ENCODE data around the gene DHH. TPM values are rescaled to one million over a fixed set of nuclear protein-coding genes. Genes with fewer than 3 reads are reported as not detected.

DHH gene
- total and polyA plus RNA-seq, 10 of the 15 experiments (the other 5 are each of a cell fraction or from before 2014, with no cell fraction given): 0.01 TPM; not detected in 9

DNA sequence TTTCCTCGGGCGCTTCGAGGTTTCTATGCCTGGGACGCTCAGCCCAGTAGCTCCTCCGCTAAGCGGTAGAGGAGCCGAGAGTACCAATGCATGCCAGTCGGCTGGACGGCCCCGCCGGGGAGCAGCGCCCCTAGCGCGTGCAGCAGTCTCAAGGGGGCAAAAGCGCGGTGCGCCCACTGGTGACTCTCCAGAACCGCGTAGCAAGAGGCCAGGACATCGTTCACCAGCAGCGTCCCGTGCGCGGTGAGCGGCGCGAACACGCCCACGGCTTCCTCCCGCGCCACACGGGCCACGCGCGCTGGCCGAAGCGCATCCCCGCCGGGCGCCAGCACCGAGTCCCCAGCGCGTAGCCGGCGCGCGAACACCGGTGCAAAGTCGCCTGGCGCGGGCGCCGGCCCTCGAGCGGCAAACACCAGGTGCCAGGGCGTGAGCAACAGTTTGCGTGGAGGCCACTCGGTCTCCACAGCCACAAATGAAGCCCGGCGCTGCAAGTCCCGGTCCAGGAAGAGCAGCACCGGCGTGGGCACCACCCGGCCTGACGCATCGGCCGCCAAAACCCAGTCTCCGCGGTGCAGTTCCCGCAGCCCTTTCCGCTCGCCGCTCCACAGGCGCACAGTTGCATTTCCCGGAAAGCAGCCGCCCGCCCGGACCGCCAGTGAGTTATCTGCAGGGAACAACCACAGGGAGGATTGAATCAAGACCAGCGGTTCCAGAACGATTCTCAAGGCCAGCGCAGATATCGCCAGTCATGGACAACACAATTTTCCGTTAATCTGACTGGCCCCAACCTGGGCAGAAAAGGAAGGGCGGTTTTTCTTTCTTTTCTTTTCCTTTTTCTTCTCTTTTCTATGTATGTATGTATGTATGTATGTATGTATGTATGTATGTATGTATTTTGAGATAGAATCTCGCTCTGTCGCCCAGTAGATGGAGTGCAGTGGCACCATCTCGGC lies 4.5 kb downstream of the DHH start:
- H3K27me3 ChIP-seq (replicated peaks in 1 of 2; ENCODE audit: control insufficient read depth in 2 of 2, insufficient read depth in 2 of 2, low read length in 1 of 2): peaks cover 32 to 45% of the 10 kb centered on the region in 2 experiments
- H3K79me2 ChIP-seq (ENCODE audit: control insufficient read depth, insufficient read depth, low read length): no peaks in the 10 kb centered on the region
- peak overlapping the region; percentile 69 for H3K4me2 ChIP-seq (ENCODE audit: control insufficient read depth, insufficient read depth)
- WGBS (ENCODE audit: insufficient coverage, insufficient replicate concordance, low lambda C conversion rate, missing lambda C conversion rate): 5% methylated on average over 76 of the region's 88 CpGs
- no TSS peak for BruUV-seq (replicated peaks)
- H2AFZ ChIP-seq (ENCODE audit: control insufficient read depth, low read depth, low read length): no peak overlapping the region
- 0 out of 2 replicates have a peak overlapping the region, but pooled peaks have one; percentile 8 for H3K4me3 ChIP-seq
- ATAC-seq (peak; percentile 43), DNase-seq (ENCODE audit: low read depth, low spot score) (no peak), FAIRE-seq (no peak)
- no peak overlapping the region for H3K9ac ChIP-seq (ENCODE audit: control insufficient read depth, insufficient read depth, low read length)
- ChIA-PET CTCF (interaction anchor here (0.6 to 7.0 kb wide), 15 partner anchors 8 to 233 kb away, joined by 3 to 254 read pairs (median 11); partner anchors contain the start of genes LMBR1L, RHEBL1, TROAP and TUBA1A), RAD21 (ENCODE audit: unreplicated experiment) (interaction anchor here (2.7 to 4.4 kb wide), 2 partner anchors 11 to 26 kb away, joined by 7 to 39 read pairs; no protein-coding TSS in a partner anchor), POLR2A (no interaction called here), SMC1A (ENCODE audit: uncharacterized antibody, unreplicated experiment) (interaction anchor here (0.9 to 6.8 kb wide), 6 partner anchors 20 to 149 kb away, joined by 3 to 82 read pairs (median 14); partner anchors contain the start of genes RHEBL1 and TUBA1B)
- H3K27ac ChIP-seq (ENCODE audit: control insufficient read depth, insufficient read depth): no peak overlapping the region
- H3K9me3 ChIP-seq (replicated peaks; ENCODE audit: control insufficient read depth, insufficient read depth, low read length): no peaks in the 10 kb centered on the region
- in situ Hi-C loops (cut with MboI): no loop called here
- H3K4me1 ChIP-seq (ENCODE audit: control insufficient read depth, insufficient read depth, low read length): peaks cover 3% of the 10 kb centered on the region; the same call in 1 of the 2 replicates
- intact Hi-C loops (cut with micrococcal nuclease; ENCODE audit: unreplicated experiment): loop anchor here (2.0 to 5.0 kb wide), 2 partner anchors 25 to 93 kb away; partner anchors contain the start of gene DDN
- H3K36me3 ChIP-seq (ENCODE audit: control insufficient read depth in 2 of 2, insufficient read depth in 2 of 2, low read length in 1 of 2): no peaks in the 10 kb centered on the region
- no peaks in the 10 kb centered on the region for H4K20me1 ChIP-seq (ENCODE audit: control insufficient read depth, insufficient read depth)
- TF ChIP-seq GATAD2B (conservative IDR thresholded peaks at IDR 0.05; ENCODE audit: low read depth) (0 out of 2 replicates have a peak, but pooled peaks have one; percentile 51), MXI1 (IDR thresholded peaks at IDR 0.05; ENCODE audit: low read depth, low read length) (no peak), POLR2A (IDR thresholded peaks at IDR 0.05; ENCODE audit: low read depth, low read length) (no peak), HDAC6 (IDR thresholded peaks at IDR 0.05; ENCODE audit: unreplicated experiment) (peak; percentile 99), HCFC1 (IDR thresholded peaks at IDR 0.05; ENCODE audit: low read length) (no peak), STAT3 (IDR thresholded peaks at IDR 0.05; ENCODE audit: low read depth, low read length) (no peak), BHLHE40 (IDR thresholded peaks at IDR 0.05; ENCODE audit: borderline replicate concordance in 1 of 2, low read depth in 2 of 2, low read length in 1 of 2) (peak in 1 of 2 experiments; percentile 65; a peak in 2 of 4 replicates), CHD1 (IDR thresholded peaks at IDR 0.05; ENCODE audit: low read depth, low read length) (no peak), CBX3 (IDR thresholded peaks at IDR 0.05; ENCODE audit: borderline replicate concordance, low read depth) (no peak), BCL11A (IDR thresholded peaks at IDR 0.05; ENCODE audit: low read depth, low read length) (no peak), ZNF274 (IDR thresholded peaks at IDR 0.05; ENCODE audit: insufficient read depth, insufficient read length) (no peak), JUNB (IDR thresholded peaks at IDR 0.05) (no peak)
- TF ChIP-seq, protein P1, sequence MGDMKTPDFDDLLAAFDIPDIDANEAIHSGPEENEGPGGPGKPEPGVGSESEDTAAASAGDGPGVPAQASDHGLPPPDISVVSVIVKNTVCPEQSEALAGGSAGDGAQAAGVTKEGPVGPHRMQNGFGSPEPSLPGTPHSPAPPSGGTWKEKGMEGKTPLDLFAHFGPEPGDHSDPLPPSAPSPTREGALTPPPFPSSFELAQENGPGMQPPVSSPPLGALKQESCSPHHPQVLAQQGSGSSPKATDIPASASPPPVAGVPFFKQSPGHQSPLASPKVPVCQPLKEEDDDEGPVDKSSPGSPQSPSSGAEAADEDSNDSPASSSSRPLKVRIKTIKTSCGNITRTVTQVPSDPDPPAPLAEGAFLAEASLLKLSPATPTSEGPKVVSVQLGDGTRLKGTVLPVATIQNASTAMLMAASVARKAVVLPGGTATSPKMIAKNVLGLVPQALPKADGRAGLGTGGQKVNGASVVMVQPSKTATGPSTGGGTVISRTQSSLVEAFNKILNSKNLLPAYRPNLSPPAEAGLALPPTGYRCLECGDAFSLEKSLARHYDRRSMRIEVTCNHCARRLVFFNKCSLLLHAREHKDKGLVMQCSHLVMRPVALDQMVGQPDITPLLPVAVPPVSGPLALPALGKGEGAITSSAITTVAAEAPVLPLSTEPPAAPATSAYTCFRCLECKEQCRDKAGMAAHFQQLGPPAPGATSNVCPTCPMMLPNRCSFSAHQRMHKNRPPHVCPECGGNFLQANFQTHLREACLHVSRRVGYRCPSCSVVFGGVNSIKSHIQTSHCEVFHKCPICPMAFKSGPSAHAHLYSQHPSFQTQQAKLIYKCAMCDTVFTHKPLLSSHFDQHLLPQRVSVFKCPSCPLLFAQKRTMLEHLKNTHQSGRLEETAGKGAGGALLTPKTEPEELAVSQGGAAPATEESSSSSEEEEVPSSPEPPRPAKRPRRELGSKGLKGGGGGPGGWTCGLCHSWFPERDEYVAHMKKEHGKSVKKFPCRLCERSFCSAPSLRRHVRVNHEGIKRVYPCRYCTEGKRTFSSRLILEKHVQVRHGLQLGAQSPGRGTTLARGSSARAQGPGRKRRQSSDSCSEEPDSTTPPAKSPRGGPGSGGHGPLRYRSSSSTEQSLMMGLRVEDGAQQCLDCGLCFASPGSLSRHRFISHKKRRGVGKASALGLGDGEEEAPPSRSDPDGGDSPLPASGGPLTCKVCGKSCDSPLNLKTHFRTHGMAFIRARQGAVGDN (IDR thresholded peaks at IDR 0.05): no peak
- TF ChIP-seq, protein P2, sequence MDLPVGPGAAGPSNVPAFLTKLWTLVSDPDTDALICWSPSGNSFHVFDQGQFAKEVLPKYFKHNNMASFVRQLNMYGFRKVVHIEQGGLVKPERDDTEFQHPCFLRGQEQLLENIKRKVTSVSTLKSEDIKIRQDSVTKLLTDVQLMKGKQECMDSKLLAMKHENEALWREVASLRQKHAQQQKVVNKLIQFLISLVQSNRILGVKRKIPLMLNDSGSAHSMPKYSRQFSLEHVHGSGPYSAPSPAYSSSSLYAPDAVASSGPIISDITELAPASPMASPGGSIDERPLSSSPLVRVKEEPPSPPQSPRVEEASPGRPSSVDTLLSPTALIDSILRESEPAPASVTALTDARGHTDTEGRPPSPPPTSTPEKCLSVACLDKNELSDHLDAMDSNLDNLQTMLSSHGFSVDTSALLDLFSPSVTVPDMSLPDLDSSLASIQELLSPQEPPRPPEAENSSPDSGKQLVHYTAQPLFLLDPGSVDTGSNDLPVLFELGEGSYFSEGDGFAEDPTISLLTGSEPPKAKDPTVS (IDR thresholded peaks at IDR 0.05; ENCODE audit: low read depth, low read length): no peak
- TF ChIP-seq, protein P3, sequence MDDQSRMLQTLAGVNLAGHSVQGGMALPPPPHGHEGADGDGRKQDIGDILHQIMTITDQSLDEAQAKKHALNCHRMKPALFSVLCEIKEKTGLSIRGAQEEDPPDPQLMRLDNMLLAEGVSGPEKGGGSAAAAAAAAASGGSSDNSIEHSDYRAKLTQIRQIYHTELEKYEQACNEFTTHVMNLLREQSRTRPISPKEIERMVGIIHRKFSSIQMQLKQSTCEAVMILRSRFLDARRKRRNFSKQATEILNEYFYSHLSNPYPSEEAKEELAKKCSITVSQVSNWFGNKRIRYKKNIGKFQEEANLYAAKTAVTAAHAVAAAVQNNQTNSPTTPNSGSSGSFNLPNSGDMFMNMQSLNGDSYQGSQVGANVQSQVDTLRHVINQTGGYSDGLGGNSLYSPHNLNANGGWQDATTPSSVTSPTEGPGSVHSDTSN (IDR thresholded peaks at IDR 0.05; ENCODE audit: insufficient replicate concordance, low read depth, low read length): no peak
- TF ChIP-seq, protein P4, sequence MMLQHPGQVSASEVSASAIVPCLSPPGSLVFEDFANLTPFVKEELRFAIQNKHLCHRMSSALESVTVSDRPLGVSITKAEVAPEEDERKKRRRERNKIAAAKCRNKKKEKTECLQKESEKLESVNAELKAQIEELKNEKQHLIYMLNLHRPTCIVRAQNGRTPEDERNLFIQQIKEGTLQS (IDR thresholded peaks at IDR 0.05; ENCODE audit: borderline replicate concordance, extremely low read depth, low read depth, low read length): no peak
